PC-9 (cell line): ENCODE measurements around the gene ULK1.

Experiments used
- EZH2 ChIP-seq: fragments of 200-600 bp; sonication (generic); IDR thresholded peaks from 2 replicates; pipeline ENCODE4 v1.8.0; 2017; ENCODE audit warnings: antibody characterized with exemption, low read depth
- TF ChIP-seq, protein P1 (sequence below): fragments of 200-600 bp; sonication (generic); conservative IDR thresholded peaks from 2 replicates; pipeline ENCODE4 v1.6.1; 2017; ENCODE audit warnings: mixed run types, antibody characterized with exemption, mild to moderate bottlenecking, moderate library complexity

DNA sequence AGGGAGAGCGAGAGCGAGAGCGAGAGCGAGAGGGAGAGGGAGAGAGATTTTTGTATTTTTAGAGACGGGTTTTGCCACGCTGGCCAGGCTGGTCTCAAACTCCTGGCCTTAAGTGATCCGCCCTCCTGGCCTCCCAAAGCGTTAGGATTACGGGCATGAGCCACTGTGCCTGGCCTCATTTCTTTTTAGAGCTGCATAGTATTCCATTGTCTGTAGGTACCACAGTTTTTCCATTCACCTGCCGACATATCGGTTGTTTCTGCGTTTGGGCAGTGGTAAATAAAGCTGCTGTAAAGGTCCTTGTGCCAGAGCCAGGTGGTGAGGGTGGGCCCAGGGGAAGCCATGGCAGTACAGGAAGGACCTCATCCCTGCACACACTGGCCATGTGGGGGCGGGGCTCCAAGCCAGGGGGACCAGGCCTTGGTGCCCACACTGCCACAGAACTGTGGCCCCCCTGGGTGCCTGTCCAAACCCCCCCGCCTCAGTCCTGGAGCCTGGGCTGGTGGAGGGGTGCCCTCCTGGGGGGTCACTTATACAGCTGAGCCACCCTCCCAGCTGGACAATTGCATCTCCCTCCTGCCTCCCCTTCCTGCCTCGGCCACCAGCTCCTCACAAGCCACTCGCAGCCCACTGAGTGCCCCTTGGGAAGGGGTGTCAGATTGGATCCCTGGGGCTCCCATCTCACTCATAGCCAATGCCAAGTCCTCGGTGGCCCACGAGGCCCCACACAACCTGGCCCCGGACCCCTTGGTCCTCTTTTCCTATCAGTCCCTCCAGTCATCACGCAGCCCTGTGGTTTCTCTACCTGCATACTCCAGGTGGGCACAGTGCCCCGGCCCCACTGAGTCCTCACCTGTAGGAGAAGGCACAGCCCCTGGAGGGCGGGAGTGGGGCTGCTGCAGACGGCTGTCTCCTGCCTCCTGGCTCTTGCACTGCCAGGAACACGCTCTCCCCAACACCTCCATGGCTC lies 33.0 kb downstream of the ULK1 start:
- TF ChIP-seq, protein P1, sequence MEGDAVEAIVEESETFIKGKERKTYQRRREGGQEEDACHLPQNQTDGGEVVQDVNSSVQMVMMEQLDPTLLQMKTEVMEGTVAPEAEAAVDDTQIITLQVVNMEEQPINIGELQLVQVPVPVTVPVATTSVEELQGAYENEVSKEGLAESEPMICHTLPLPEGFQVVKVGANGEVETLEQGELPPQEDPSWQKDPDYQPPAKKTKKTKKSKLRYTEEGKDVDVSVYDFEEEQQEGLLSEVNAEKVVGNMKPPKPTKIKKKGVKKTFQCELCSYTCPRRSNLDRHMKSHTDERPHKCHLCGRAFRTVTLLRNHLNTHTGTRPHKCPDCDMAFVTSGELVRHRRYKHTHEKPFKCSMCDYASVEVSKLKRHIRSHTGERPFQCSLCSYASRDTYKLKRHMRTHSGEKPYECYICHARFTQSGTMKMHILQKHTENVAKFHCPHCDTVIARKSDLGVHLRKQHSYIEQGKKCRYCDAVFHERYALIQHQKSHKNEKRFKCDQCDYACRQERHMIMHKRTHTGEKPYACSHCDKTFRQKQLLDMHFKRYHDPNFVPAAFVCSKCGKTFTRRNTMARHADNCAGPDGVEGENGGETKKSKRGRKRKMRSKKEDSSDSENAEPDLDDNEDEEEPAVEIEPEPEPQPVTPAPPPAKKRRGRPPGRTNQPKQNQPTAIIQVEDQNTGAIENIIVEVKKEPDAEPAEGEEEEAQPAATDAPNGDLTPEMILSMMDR: no peak
- TF ChIP-seq EZH2: no peak
